ENCODE measurements around the gene C1orf122. TPM values are rescaled to one million over a fixed set of nuclear protein-coding genes. Genes with fewer than 3 reads are reported as not detected.

C1orf122 gene
- total and polyA plus RNA-seq, 2 of the 8 experiments (the other 6 are each of a cell fraction or from before 2014, with no cell fraction given), result 32.1 to 36.9 TPM

- TF ChIP-seq CTCF (IDR thresholded peaks at IDR 0.05; ENCODE audit: control extremely low read depth in 1 of 3, insufficient read depth in 1 of 3, low read depth in 1 of 3, low read length in 3 of 3) (no peak), BCL11A (IDR thresholded peaks at IDR 0.05; ENCODE audit: low read depth in 2 of 2, low read length in 2 of 2) (no peak), HDAC2 (IDR thresholded peaks at IDR 0.05; ENCODE audit: borderline replicate concordance in 1 of 2, low read depth in 2 of 2, low read length in 2 of 2) (no peak), POU5F1 (IDR thresholded peaks at IDR 0.05; ENCODE audit: low read depth, low read length) (no peak), ASH2L (IDR thresholded peaks at IDR 0.05; ENCODE audit: low read length) (no peak)
These were observed 33.1 kb downstream of the C1orf122 start (continued) for GRCh38 chr1:37840711-37841110.
